Mucosa of stomach (tissue), 1 donor: ENCODE data around the gene GPAT3.

ENCODE experiments used
- H3K27me3 ChIP-seq: one replicate; pipeline ENCODE4 v1.7.0; 2013; ENCODE audit warnings: mild to moderate bottlenecking, low read length; ENCODE audit not compliant: control insufficient read depth, insufficient read depth
- H3K36me3 ChIP-seq: one replicate; pipeline ENCODE4 v1.7.0; 2013; ENCODE audit warnings: low read length; ENCODE audit not compliant: control insufficient read depth, insufficient read depth
- H3K4me1 ChIP-seq: one replicate; pipeline ENCODE4 v1.7.0; 2013; ENCODE audit warnings: mild to moderate bottlenecking, low read length; ENCODE audit not compliant: control insufficient read depth, insufficient read depth
- H3K4me3 ChIP-seq: one replicate; pipeline ENCODE4 v1.7.0; 2013; ENCODE audit warnings: low read length
- H3K9ac ChIP-seq: one replicate; pipeline ENCODE4 v1.7.0; 2013; ENCODE audit warnings: mild to moderate bottlenecking, low read length, moderate library complexity
- H3K9me3 ChIP-seq: one replicate; pipeline ENCODE4 v1.7.0; 2013; ENCODE audit warnings: mild to moderate bottlenecking, low read length, moderate library complexity; ENCODE audit not compliant: control insufficient read depth
- donor health status: Pancreatic carcinoma.

GPAT3 gene

GRCh38 chr4:83629945-83630721 lies 94.2 kb downstream of the GPAT3 start:
- Histone ChIP-seq H3K4me3 (no peak overlapping the region), H3K4me1 (peaks cover 14% of the 10 kb centered on the region), H3K36me3 (no peaks in the 10 kb centered on the region), H3K27me3 (peaks cover 4% of the 10 kb centered on the region), H3K9ac (no peak overlapping the region), H3K9me3 (no peaks in the 10 kb centered on the region)

GRCh38 chr4:83631066-83631465 lies 95.2 kb downstream of the GPAT3 start:
- Histone ChIP-seq H3K9ac (no peak overlapping the region), H3K9me3 (no peaks in the 10 kb centered on the region), H3K4me3 (no peak overlapping the region), H3K27me3 (peaks cover 4% of the 10 kb centered on the region), H3K36me3 (no peaks in the 10 kb centered on the region), H3K4me1 (peaks cover 14% of the 10 kb centered on the region)

- no peaks in the 10 kb centered on the region for H3K9me3 ChIP-seq
- H3K27me3 ChIP-seq, result peaks cover 4% of the 10 kb centered on the region
- H3K4me3 ChIP-seq, result no peak overlapping the region
- H3K9ac ChIP-seq, result no peak overlapping the region
- H3K4me1 ChIP-seq, result no peaks in the 10 kb centered on the region
- H3K36me3 ChIP-seq, result no peaks in the 10 kb centered on the region
Measured at GRCh38 chr4:83636930-83637329, 101.0 kb downstream of the GPAT3 start.

- no peaks in the 10 kb centered on the region for H3K27me3 ChIP-seq
- no peaks in the 10 kb centered on the region for H3K36me3 ChIP-seq
- no peak overlapping the region for H3K4me3 ChIP-seq
- no peaks in the 10 kb centered on the region for H3K9me3 ChIP-seq
- H3K9ac ChIP-seq, result no peak overlapping the region
- H3K4me1 ChIP-seq, result no peaks in the 10 kb centered on the region
Measured at GRCh38 chr4:83639849-83640493, 104.1 kb downstream of the GPAT3 start.

GRCh38 chr4:83643036-83643435 lies 107.1 kb downstream of the GPAT3 start:
- Histone ChIP-seq H3K4me3 (no peak overlapping the region), H3K9me3 (no peaks in the 10 kb centered on the region), H3K27me3 (peaks cover 6% of the 10 kb centered on the region), H3K9ac (no peak overlapping the region), H3K4me1 (no peaks in the 10 kb centered on the region), H3K36me3 (no peaks in the 10 kb centered on the region)

GRCh38 chr4:83644677-83645659 lies 109.1 kb downstream of the GPAT3 start:
- H3K4me1 ChIP-seq, result no peaks in the 10 kb centered on the region
- H3K4me3 ChIP-seq, result no peak overlapping the region
- no peak overlapping the region for H3K9ac ChIP-seq
- no peaks in the 10 kb centered on the region for H3K9me3 ChIP-seq
- peaks cover 6% of the 10 kb centered on the region for H3K27me3 ChIP-seq
- H3K36me3 ChIP-seq, result no peaks in the 10 kb centered on the region

- Histone ChIP-seq H3K4me1 (no peaks in the 10 kb centered on the region), H3K36me3 (no peaks in the 10 kb centered on the region), H3K4me3 (no peak overlapping the region), H3K9ac (no peak overlapping the region), H3K9me3 (no peaks in the 10 kb centered on the region), H3K27me3 (peaks cover 6% of the 10 kb centered on the region)
Measured at GRCh38 chr4:83646538-83647239, 110.8 kb downstream of the GPAT3 start.

- H3K9ac ChIP-seq, result no peak overlapping the region
- no peaks in the 10 kb centered on the region for H3K9me3 ChIP-seq
- no peaks in the 10 kb centered on the region for H3K4me1 ChIP-seq
- no peak overlapping the region for H3K4me3 ChIP-seq
- H3K36me3 ChIP-seq, result no peaks in the 10 kb centered on the region
- H3K27me3 ChIP-seq, result no peaks in the 10 kb centered on the region
Measured at GRCh38 chr4:83651846-83652245, 115.9 kb downstream of the GPAT3 start.
